Pancreas (tissue), 10 donors: ENCODE measurements around the gene NGLY1. TPM values are rescaled to one million over a fixed set of nuclear protein-coding genes. Genes with fewer than 3 reads are reported as not detected.
A peak's percentile ranks its signal among the peaks of the same experiment; 100 is the strongest.

Source experiments
- ATAC-seq, 4 donors: fragments of 200-7000 bp; cut with Tn5 transposase; one replicate each; pipeline versions ENCODE4 v1.8.0 to v1.9.1; 2020; ENCODE audit warnings: mild to moderate bottlenecking in 4 of 4, moderate library complexity in 4 of 4
- DNase-seq, 6 donors: peaks; one replicate each; pipeline ENCODE4 v3.0.0-alpha.2; 2020
- FAIRE-seq: peaks from 2 replicates; lab custom pipeline; 2012; peaks lifted over from hg19 to GRCh38; lab: Jason Lieb, UNC
- H3K27ac ChIP-seq, 4 donors: fragments of 200-600 bp; sonication (generic); 1 replicate in 3 of 4; 2 replicates in 1 of 4; pipeline versions ENCODE4 v1.5.0 to v1.8.0; 2020
- H3K27me3 ChIP-seq, 4 donors: fragments of 200-600 bp; one replicate each; pipeline ENCODE4 v1.8.0; 2021
- H3K36me3 ChIP-seq, 3 donors: fragments of 200-600 bp; sonication (generic) in 1 of 3; one replicate each; pipeline versions ENCODE4 v1.5.0 to v1.8.0; 2020 to 2021
- H3K4me1 ChIP-seq, 3 donors: fragments of 200-600 bp; one replicate each; pipeline ENCODE4 v1.8.0; 2021
- H3K4me3 ChIP-seq, 4 donors: fragments of 200-600 bp; sonication (generic) in 2 of 4; one replicate each; pipeline versions ENCODE4 v1.5.0 to v1.8.0; 2020 to 2021
- H3K9me3 ChIP-seq, 4 donors: fragments of 200-600 bp; one replicate each; pipeline ENCODE4 v1.8.0; 2021
- WGBS, 2 donors: extraction: QIAGEN DNeasy Blood & Tissue Kit; methylation state at CpG; one replicate each; pipeline ENCODE4 v1.1.7; 2013; 5-methylcytosine and 5-hydroxymethylcytosine counted together
- intact Hi-C, 3 donors: fragments of 100-400 bp; cut with DNase I; formaldehyde crosslinking; loops; one replicate each; pipeline versions ENCODE4 v1.11.1 to v1.14.2; 2022
- polyA plus RNA-seq, 2 donors: library from polyadenylated mRNA; stranded (reverse); fragments of 200-250 nt; gene quantifications; one replicate each; pipeline ENCODE4 v1.2.3, GENCODE V29; 2013
- total RNA-seq, 6 donors: library from RNA; stranded (reverse); fragmentation: NEBNext Ultra II Directional in 4 of 6; extraction: Animal tissue kit (Norgen Biotek cat#: 25700) in 4 of 6; gene quantifications; one replicate each; pipeline versions ENCODE4 v1.2.1 to v1.2.4, GENCODE V29; 2021 to 2023
- TF ChIP-seq, protein P1 (sequence below), 4 donors: fragments of 200-600 bp; sonication (generic) in 3 of 4; IDR thresholded peaks; one replicate each; pipeline versions ENCODE4 v1.5.0 to v1.8.0; 2021; ENCODE audit warnings: antibody characterized with exemption in 4 of 4
- donor health status: healthy with polysubstance abuse.
- donor health status: DM: no; HTN: no; CAD: no; lungs with moderate emphysema.
- donor health status: DM: no; HTN: no; CAD: no.
- donor health status: control.
- donor health status: control.
- donor health status: Bipolar disorder and iron deficiency.
- donor health status: DM: yes; HTN: yes; CAD: no.
- donor health status: DM: no; HTN: no; CAD: no.
- donor health status: DM: no; HTN: no; CAD: no.
- donor health status: DM: yes; HTN: yes; CAD: no.

Gene NGLY1
- total and polyA plus RNA-seq, 8 donors, result 14.0 to 22.6 (median 21.9) TPM

GRCh38 chr3:25678581-25678980 lies 104.7 kb downstream of the NGLY1 start:
- DNase-seq, result no peak
- ATAC-seq, result no peak
- Histone ChIP-seq H3K9me3 (no peaks in the 10 kb centered on the region), H3K27ac (no peak overlapping the region), H3K27me3 (no peaks in the 10 kb centered on the region), H3K4me1 (peaks cover 0 to 3% (median 0%) of the 10 kb centered on the region in 3 donors), H3K36me3 (no peaks in the 10 kb centered on the region), H3K4me3 (no peak overlapping the region)
- intact Hi-C loops, result no loop called here
- TF ChIP-seq, protein P1, sequence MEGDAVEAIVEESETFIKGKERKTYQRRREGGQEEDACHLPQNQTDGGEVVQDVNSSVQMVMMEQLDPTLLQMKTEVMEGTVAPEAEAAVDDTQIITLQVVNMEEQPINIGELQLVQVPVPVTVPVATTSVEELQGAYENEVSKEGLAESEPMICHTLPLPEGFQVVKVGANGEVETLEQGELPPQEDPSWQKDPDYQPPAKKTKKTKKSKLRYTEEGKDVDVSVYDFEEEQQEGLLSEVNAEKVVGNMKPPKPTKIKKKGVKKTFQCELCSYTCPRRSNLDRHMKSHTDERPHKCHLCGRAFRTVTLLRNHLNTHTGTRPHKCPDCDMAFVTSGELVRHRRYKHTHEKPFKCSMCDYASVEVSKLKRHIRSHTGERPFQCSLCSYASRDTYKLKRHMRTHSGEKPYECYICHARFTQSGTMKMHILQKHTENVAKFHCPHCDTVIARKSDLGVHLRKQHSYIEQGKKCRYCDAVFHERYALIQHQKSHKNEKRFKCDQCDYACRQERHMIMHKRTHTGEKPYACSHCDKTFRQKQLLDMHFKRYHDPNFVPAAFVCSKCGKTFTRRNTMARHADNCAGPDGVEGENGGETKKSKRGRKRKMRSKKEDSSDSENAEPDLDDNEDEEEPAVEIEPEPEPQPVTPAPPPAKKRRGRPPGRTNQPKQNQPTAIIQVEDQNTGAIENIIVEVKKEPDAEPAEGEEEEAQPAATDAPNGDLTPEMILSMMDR (IDR thresholded peaks at IDR 0.05), result no peak
- no peak for FAIRE-seq

- TF ChIP-seq, protein P1 (IDR thresholded peaks at IDR 0.05), result no peak
- 26% methylated on average over 2 of the region's 2 CpGs for WGBS, 2 donors
- intact Hi-C loops, result no loop called here
- H3K9me3 ChIP-seq, result no peaks in the 10 kb centered on the region
- peaks cover 0 to 3% (median 0%) of the 10 kb centered on the region in 3 donors for H3K4me1 ChIP-seq
- FAIRE-seq (no peak), DNase-seq (no peak), ATAC-seq (peak in 1 of 4 donors; percentile 30)
- no peak overlapping the region for H3K4me3 ChIP-seq
- H3K36me3 ChIP-seq, result no peaks in the 10 kb centered on the region
- H3K27ac ChIP-seq, result no peak overlapping the region
- no peaks in the 10 kb centered on the region for H3K27me3 ChIP-seq
Observed at GRCh38 chr3:25677121-25677520, 106.1 kb downstream of the NGLY1 start.

GRCh38 chr3:25674670-25675069 lies 108.6 kb downstream of the NGLY1 start:
- ATAC-seq (no peak), DNase-seq (peak in 1 of 6 donors; percentile 43), FAIRE-seq (no peak)
- Histone ChIP-seq H3K4me3 (no peak overlapping the region), H3K4me1 (peaks cover 0 to 3% (median 0%) of the 10 kb centered on the region in 3 donors), H3K36me3 (no peaks in the 10 kb centered on the region), H3K9me3 (no peaks in the 10 kb centered on the region), H3K27me3 (no peaks in the 10 kb centered on the region), H3K27ac (no peak overlapping the region)
- 87 to 100% methylated on average over 2 of the region's 2 CpGs for WGBS, 2 donors
- intact Hi-C loops, result no loop called here
- TF ChIP-seq, protein P1 (IDR thresholded peaks at IDR 0.05), result no peak

DNA sequence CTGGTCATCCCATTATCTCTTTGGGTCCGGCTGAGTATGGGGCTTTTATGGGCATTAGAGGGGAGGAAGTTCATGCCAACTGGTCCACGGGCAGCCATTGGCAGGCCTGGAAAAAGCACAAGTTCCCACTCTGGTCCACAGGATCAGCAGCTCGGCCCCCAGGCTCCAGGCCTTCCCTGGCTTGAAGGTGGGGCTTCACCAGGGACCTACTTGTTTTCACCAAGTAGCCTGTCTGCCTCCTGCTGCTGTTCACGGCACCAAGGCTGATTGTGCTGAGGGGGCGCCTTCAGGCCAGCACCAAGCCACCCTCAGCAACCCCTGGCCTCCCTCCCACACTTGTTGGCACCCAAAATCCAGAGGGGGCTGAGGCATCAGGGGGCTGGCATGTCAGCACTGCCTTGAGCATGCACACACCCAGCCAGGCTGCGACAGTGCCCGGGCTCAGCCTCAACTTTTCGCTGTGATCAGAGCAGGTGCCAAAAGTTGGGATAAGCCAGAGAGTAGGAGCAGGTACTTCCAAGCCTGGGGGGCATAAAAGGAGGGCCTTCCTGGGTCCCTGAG lies 109.4 kb downstream of the NGLY1 start:
- DNase-seq, result peak in 1 of 6 donors; percentile 46
- H3K4me1 ChIP-seq, result peaks cover 0 to 3% (median 0%) of the 10 kb centered on the region in 3 donors
- TF ChIP-seq, protein P1 (IDR thresholded peaks at IDR 0.05), result no peak
- no peak overlapping the region for H3K27ac ChIP-seq
- H3K4me3 ChIP-seq, result no peak overlapping the region
- H3K36me3 ChIP-seq, result no peaks in the 10 kb centered on the region
- ATAC-seq, result no peak
- WGBS, 2 donors, result 89 to 95% methylated on average over 8 of the region's 8 CpGs
- no peaks in the 10 kb centered on the region for H3K27me3 ChIP-seq
- H3K9me3 ChIP-seq, result no peaks in the 10 kb centered on the region
- no peak for FAIRE-seq
- intact Hi-C loops, result no loop called here

Other genes with a start within 250 kb of the NGLY1 start
- 10 to 100 TPM; 28.9 to 67.7 (median 40.2) TPM for gene TOP2B, start 118.5 kb downstream of the NGLY1 start, total RNA-seq
- gene TOP2B, start 118.5 kb downstream of the NGLY1 start, polyA plus RNA-seq, result 10 to 100 TPM; 17.7 to 48.6 TPM
- gene OXSM, start 6.6 kb upstream of the NGLY1 start, total RNA-seq, result 1 to 10 TPM; 3.5 to 7.7 (median 6.4) TPM
- 10 to 100 TPM in 1 of 2 donors, 1 to 10 TPM in 1; 8.9 to 13.8 TPM for gene OXSM, start 6.6 kb upstream of the NGLY1 start, polyA plus RNA-seq